Activated CD4-positive, alpha-beta T cell treated with anti-CD3 and anti-CD28 coated beads for 24 hours (primary cell): ENCODE measurements around the gene GATA3.
A peak's percentile ranks its signal among the peaks of the same experiment; 100 is the strongest.

Experiments
- DNase-seq, 2 donors: peaks; one replicate each; pipeline ENCODE4 v3.0.0-alpha.2; 2020; ENCODE audit warnings: low read depth in 2 of 2

The GATA3 gene

DNA sequence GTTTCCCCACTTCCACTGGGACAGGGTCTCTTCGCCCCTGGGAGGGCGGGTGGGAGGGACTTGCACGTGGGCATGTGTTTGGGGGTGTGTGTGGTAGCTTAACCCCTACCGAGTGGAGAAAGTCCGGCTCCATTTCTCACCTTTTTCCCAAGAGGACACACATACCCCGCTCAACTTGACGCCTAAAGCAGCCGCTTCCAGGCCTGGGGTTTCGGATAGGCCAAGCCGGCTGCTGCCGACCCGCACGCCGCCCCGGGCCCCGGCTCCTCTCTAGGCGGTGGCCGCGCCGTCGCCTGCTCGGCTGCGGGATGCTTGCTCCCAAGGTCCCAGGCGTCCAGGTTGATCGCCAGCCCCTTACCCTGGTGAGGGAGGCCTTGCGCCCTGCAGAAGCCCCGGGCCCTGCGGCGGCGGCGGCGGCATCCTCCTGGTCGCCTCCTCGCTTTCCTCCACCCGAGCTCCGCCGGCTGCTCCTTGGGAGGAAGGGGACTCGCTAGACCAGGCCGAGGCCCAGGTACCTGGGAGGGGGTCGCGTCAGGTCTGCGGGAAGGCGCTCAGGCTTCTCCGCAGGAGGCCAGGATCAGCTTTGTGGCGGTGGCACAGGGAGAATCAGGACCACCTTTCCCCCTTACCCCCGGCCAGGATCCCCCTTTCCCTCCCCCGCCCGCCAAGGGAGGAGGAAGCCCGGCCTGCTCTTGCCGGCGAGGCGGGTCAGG is 3.2 kb upstream of the GATA3 start:
- no peak for DNase-seq

DNA sequence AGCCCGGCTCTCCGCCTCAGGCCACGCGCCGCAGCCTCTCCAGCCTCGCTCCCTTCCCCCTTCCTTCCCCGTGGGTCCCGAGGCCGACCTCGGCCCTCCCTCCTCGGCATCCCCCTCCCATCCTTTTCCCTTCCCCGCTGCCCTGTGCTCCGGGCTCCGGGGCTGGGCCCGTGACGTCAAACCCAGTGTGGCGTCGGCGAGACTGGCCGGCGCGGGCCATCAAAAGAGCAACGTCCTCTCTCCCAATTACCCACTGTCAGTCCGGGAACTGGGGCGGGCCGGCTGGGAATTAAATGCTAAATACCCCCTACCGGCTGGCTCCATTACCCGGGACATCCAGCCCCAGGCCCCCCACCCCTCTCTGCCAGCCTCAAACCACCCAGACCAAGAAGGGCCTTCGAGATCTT is 2.6 kb upstream of the GATA3 start:
- no peak for DNase-seq

DNA sequence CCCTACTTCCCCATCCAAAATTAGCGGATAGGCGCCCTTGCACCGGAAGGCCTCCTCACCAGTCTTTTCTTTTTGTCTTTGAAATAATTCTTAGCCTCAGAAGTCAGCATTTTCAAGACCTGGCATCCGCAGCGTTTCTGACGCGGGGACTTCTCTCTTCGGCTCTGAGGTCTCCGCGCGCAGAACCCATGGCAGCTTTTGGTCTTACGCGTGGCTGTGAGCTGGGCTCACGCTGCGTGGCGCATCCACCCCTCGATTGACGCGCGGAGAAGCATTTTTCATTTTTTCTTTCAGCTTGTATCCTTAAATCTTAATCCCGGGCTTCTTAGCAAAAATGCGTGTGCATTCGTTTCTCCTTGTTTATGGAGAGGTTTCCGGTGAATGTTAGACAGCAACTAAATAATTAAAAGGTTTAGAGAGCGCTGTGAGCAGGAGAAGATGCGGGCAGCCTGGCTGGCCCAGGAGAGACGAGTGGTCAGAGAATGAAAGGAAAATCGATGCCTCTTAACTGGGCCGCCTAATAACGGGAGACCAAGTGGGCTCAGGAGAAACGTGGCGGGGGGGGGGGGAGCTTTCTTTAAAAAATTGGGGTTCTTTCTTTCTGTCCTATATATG is 2.0 kb upstream of the GATA3 start:
- no peak for DNase-seq

GRCh38 chr10:8052956-8053445 is 1.5 kb upstream of the GATA3 start:
- DNase-seq: no peak

GRCh38 chr10:8053446-8054243 is 843 bp upstream of the GATA3 start:
- DNase-seq: peak; percentile 93 to 97

- no peak for DNase-seq
These were observed 319 bp upstream of the GATA3 start for GRCh38 chr10:8054244-8054493.

GRCh38 chr10:8055420-8056349 is 1.2 kb downstream of the GATA3 start:
- DNase-seq: no peak

DNA sequence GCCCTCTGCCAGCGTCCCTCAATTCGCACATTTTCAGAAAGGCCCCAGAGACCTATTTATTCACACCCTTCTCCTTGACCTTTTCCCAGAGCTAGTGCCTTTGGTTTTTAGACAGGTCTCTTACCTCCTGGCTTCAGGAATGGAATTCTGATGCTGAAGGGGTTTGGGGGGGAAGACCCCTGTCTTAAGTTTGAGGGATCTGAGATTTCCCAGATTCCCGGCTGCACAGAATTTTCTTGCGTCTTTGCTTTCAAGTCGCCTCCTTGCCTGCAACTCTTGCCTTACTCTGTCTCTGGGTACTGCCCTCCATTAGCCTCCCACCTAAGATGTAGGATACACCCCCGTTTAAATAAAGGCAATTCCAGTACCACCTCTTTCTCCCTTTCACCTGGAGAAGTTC is 1.9 kb downstream of the GATA3 start:
- DNase-seq: no peak

GRCh38 chr10:8056871-8057331 is 2.4 kb downstream of the GATA3 start:
- DNase-seq: no peak

DNA sequence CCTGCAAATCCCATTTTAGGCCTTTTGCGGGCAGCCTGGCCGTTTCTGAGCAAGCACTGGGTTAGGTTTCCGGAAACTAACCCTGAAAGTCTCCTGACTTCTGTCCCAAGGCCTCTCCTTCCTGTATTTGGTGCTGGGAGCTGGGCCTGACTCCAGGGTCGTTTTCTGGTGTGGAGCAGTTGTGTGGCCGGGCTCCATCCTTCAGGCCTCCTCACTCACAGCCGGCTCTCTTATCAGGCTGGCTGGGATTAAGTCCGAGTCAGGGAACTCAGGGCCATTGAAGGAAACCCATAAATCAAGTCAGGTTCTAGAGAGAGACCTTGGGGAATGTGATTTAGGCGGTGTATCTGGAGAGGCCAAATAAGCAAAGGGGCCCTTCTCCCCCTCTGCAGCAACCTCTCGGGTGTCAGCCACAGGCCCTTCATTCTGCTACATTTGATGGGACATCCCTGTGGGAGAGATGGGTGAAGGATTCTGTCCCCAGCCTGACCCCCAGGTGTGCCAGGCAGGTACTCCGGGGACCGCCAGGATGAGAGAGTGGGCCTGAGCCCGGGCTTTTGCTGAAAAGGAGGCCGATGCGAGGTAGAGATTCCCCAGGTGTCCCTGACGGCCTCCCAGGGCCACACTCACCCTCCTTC is 3.3 kb downstream of the GATA3 start:
- no peak for DNase-seq

DNA sequence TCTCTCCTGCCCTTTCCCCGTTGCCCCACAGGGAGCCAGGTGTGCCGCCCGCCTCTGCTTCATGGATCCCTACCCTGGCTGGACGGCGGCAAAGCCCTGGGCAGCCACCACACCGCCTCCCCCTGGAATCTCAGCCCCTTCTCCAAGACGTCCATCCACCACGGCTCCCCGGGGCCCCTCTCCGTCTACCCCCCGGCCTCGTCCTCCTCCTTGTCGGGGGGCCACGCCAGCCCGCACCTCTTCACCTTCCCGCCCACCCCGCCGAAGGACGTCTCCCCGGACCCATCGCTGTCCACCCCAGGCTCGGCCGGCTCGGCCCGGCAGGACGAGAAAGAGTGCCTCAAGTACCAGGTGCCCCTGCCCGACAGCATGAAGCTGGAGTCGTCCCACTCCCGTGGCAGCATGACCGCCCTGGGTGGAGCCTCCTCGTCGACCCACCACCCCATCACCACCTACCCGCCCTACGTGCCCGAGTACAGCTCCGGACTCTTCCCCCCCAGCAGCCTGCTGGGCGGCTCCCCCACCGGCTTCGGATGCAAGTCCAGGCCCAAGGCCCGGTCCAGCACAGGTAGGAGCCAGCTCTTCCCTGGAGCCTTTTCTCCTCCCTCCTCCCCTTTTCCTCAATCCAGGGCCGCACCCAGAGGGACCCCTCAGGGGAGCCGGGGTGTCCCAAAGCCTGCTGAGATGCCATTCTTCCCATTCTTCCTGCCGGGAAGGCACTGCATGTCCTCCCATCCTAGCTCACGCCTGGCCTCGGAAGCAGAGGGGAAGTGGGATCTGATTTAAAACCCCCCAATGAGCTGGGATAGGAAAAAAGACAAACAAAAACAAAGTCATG is 4.0 kb downstream of the GATA3 start:
- DNase-seq: no peak

DNA sequence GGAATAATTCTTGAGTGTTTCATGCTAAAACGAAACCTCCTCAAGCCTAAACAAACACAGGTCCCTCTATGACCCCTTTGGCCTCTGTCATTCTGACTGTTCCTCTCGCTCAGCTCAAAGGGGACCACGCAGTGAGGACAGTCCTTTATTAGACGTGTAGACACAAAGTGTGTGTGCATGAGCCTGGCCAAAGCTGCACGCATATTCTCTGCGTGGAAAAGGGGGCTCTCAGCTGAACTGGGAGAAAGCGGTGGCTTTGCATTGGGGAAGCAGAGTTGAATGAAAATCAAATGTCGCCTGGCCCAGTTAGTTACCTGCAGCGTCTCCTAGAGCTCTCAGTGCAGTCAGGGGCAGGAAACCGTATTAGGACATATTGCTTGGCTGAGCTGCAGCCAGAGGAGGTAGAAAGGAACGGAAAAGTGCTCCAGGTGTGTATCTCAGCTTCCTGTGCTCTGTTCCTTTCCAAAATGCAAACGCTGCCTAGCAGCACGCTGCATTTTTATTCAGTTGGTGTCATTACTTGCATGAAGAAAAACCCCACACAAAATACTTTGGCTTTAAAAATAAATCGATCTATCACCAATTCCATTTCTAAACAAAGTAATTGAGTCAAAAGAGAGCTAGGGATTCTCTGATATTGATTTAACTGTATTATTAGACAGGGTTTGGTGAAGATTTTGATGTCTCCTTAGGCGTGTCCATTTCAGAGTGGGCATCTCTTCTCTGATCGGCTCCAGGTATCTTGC is 4.9 kb downstream of the GATA3 start:
- no peak for DNase-seq

- no peak for DNase-seq
These were observed 5.7 kb downstream of the GATA3 start for GRCh38 chr10:8060010-8060703.

DNA sequence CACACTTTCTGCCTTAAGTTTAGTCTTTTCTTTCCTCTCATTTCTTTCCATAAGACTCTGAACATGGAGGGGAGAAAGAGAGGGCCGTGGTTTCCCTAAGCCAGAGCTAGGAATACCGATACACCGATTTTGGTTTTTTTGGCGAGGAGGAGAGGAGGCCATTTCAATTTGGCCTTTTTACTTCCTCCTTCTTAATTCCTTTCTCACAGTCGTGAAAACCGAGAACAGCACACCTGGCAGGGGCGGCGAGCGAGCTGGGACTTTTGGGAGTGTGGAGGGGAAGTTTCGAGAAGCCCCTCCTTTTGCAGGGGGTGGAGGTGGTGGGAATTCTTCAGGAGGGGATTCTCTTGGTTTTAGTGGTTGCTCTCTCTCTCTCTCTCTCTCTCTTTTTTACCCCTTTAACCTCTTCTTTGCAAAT is 6.2 kb downstream of the GATA3 start:
- no peak for DNase-seq

GRCh38 chr10:8061274-8062211 is 7.1 kb downstream of the GATA3 start:
- no peak for DNase-seq

- DNase-seq: no peak
These were observed 8.8 kb downstream of the GATA3 start for GRCh38 chr10:8063128-8063908.

- no peak for DNase-seq
These were observed 9.4 kb downstream of the GATA3 start for GRCh38 chr10:8063935-8064334.
